Panc1 (cell line): ENCODE data around the gene CCDC74B. TPM values are rescaled to one million over a fixed set of nuclear protein-coding genes. Genes with fewer than 3 reads are reported as not detected.
"Not testable (repeated sequence)": the region's sequence is repeated elsewhere in the genome, so short reads cannot be mapped to it uniquely, and the experiment has no call there.

Experiments used
- ATAC-seq: fragments of 200-7000 bp; cut with Tn5 transposase; 2 replicates; pipeline ENCODE4 v1.9.1; 2020; ENCODE audit warnings: mild to moderate bottlenecking, moderate library complexity
- BruUV-seq: library from RNA; stranded (reverse); fragments of 400-500 nt; replicated peaks from 2 replicates; lab custom pipeline; 2021; lab: Mats Ljungman, UMichigan
- CTCF ChIA-PET: fragments of 300-600 bp; sonication (Branson Sonifier 250); formaldehyde crosslinking; loops from one replicate; lab custom pipeline; 2022; ENCODE audit warnings: antibody characterized with exemption; lab: Charles Lee
- POLR2A ChIA-PET: fragments of 300-600 bp; sonication (Branson Sonifier 250); formaldehyde crosslinking; loops from one replicate; lab custom pipeline; 2022; ENCODE audit warnings: antibody characterized with exemption; lab: Charles Lee
- DNase-seq: peaks from one replicate; pipeline ENCODE4 v3.0.0-alpha.2; 2010; ENCODE audit warnings: low read depth, low spot score
- H3K27ac ChIP-seq: 2 replicates; pipeline ENCODE4 v1.5.1; 2011; ENCODE audit warnings: mild to moderate bottlenecking, low read length, inconsistent platforms
- H3K27me3 ChIP-seq: fragments of 200-500 bp; sonication (Bioruptor generic); 2 replicates; pipeline ENCODE4 v1.6.0; 2014; ENCODE audit warnings: low read length, inconsistent platforms; ENCODE audit not compliant: control insufficient read depth, insufficient read depth
- H3K36me3 ChIP-seq: fragments of 200-500 bp; sonication (Bioruptor generic); 2 replicates; pipeline ENCODE4 v1.5.1; 2014; ENCODE audit warnings: inconsistent platforms, mild to moderate bottlenecking, low read length, moderate library complexity; ENCODE audit not compliant: control insufficient read depth, insufficient read depth
- H3K4me1 ChIP-seq: 2 replicates; pipeline ENCODE4 v1.5.1; 2011; ENCODE audit warnings: inconsistent platforms, mild to moderate bottlenecking, low read length, moderate library complexity; ENCODE audit not compliant: control insufficient read depth, insufficient read depth
- H3K4me3 ChIP-seq, 2 experiments: 2 replicates each; pipeline ENCODE4 v1.5.1; 2011 to 2012; ENCODE audit warnings: low read depth in 2 of 2, low read length in 2 of 2, mild to moderate bottlenecking in 2 of 2, inconsistent platforms in 1 of 2, moderate library complexity in 1 of 2
- H3K9me3 ChIP-seq: fragments of 200-500 bp; sonication (Bioruptor generic); 2 replicates; pipeline ENCODE4 v1.5.1; 2014; ENCODE audit warnings: low read depth, mild to moderate bottlenecking, inconsistent platforms, low read length, moderate library complexity; ENCODE audit not compliant: control insufficient read depth, insufficient read depth
- CTCF ChIP-seq: fragments of 450-650 bp; IDR thresholded peaks from 2 replicates; pipeline ENCODE4 v1.5.1; 2017; ENCODE audit warnings: mild to moderate bottlenecking
- POLR2AphosphoS5 ChIP-seq: IDR thresholded peaks from 2 replicates; pipeline ENCODE4 v1.6.1; 2012; ENCODE audit warnings: mild to moderate bottlenecking, low read depth, low read length, moderate library complexity
- REST ChIP-seq, 2 experiments: IDR thresholded peaks; 2 replicates each; pipeline ENCODE4 v1.6.1; 2011 to 2012; ENCODE audit warnings: low read depth in 2 of 2, control low read depth in 1 of 2, low read length in 1 of 2, mild to moderate bottlenecking in 1 of 2, moderate library complexity in 1 of 2; ENCODE audit not compliant: insufficient read depth in 1 of 2
- SIN3A ChIP-seq: IDR thresholded peaks from 2 replicates; pipeline ENCODE4 v1.6.1; 2012; ENCODE audit warnings: low read depth, mild to moderate bottlenecking, low read length, moderate library complexity, borderline replicate concordance; ENCODE audit not compliant: insufficient read depth
- TCF7L2 ChIP-seq: IDR thresholded peaks from 2 replicates; pipeline ENCODE4 v1.6.1; 2011; ENCODE audit warnings: mild to moderate bottlenecking, low read depth, low read length, inconsistent platforms
- in situ Hi-C: cut with HindIII; loops from 2 replicates; pipeline ENCODE4 v1.10.0; 2016; ENCODE audit warnings: low sequenced_read_pairs, low pct_unique_long_range_greater_than_20kb
- intact Hi-C: fragments of 100-400 bp; cut with micrococcal nuclease; formaldehyde crosslinking; loops from one replicate; pipeline ENCODE4 v1.10.0; 2022; ENCODE audit not compliant: unreplicated experiment
- total RNA-seq: library from RNA; stranded (reverse); gene quantifications from one replicate; pipeline ENCODE4 v1.2.1, GENCODE V29; 2021; ENCODE audit not compliant: unreplicated experiment

CCDC74B gene
- total RNA-seq, 1 experiment from 2014 or later: 9.8 TPM

GRCh38 chr2:130165293-130166016, 20.5 kb upstream of the CCDC74B start:
- Histone ChIP-seq H3K36me3 (no peaks in the 10 kb centered on the region), H3K4me1 (no peaks in the 10 kb centered on the region), H3K27ac (no peak overlapping the region), H3K4me3 (no peak overlapping the region), H3K27me3 (no peaks in the 10 kb centered on the region), H3K9me3 (no peaks in the 10 kb centered on the region)
- CTCF ChIA-PET: no interaction called here
- no peak for DNase-seq
- intact Hi-C loops: no loop called here
- no peak for TF ChIP-seq CTCF
- no peak for TF ChIP-seq SIN3A
- no peak for TF ChIP-seq POLR2AphosphoS5
- no peak for TF ChIP-seq TCF7L2
- no peak for TF ChIP-seq REST (IDR thresholded peaks at IDR 0.05; ENCODE audit: insufficient read depth in 1 of 2, low read depth in 2 of 2, low read length in 1 of 2)
- no peak for ATAC-seq
- POLR2A ChIA-PET: no interaction called here
- BruUV-seq: no TSS peak
- in situ Hi-C loops: no loop called here

- BruUV-seq: no TSS peak
- ATAC-seq (no peak), DNase-seq (no peak)
- no peaks in the 10 kb centered on the region for H3K4me1 ChIP-seq
- ChIA-PET CTCF (no interaction called here), POLR2A (no interaction called here)
- no peak overlapping the region for H3K27ac ChIP-seq
- no peak for TF ChIP-seq TCF7L2
- TF ChIP-seq CTCF: no peak
- TF ChIP-seq REST (IDR thresholded peaks at IDR 0.05; ENCODE audit: insufficient read depth in 1 of 2, low read depth in 2 of 2, low read length in 1 of 2): no peak
- no peak for TF ChIP-seq SIN3A
- intact Hi-C loops (no loop called here), in situ Hi-C loops (no loop called here)
- no peak overlapping the region for H3K4me3 ChIP-seq
- H3K27me3 ChIP-seq: no peaks in the 10 kb centered on the region
- H3K9me3 ChIP-seq: no peaks in the 10 kb centered on the region
- no peaks in the 10 kb centered on the region for H3K36me3 ChIP-seq
Measured at GRCh38 chr2:130162968-130163367, 18.1 kb upstream of the CCDC74B start.

- BruUV-seq, H3K27ac ChIP-seq, intact Hi-C loops, H3K4me3 ChIP-seq, DNase-seq, H3K4me1 ChIP-seq, H3K9me3 ChIP-seq, ATAC-seq, H3K36me3 ChIP-seq, CTCF ChIA-PET, H3K27me3 ChIP-seq, POLR2A ChIA-PET, in situ Hi-C loops: not testable (repeated sequence)
Measured at GRCh38 chr2:130162486-130162885, 17.6 kb upstream of the CCDC74B start.
